Fibroblast of villous mesenchyme (primary cell): ENCODE measurements around the gene TMEM245. TPM values are rescaled to one million over a fixed set of nuclear protein-coding genes. Genes with fewer than 3 reads are reported as not detected.

Experiments used
- DNase-seq: peaks from one replicate; pipeline ENCODE4 v3.0.0-alpha.2; 2010; ENCODE audit warnings: low read depth
- H3K4me3 ChIP-seq: 2 replicates; pipeline ENCODE4 v1.5.1; 2011; ENCODE audit warnings: low read depth, mild to moderate bottlenecking, low read length
- total RNA-seq: library from RNA; depleted of rRNA; stranded (reverse); fragments of >200 nt; gene quantifications from 2 replicates; pipeline ENCODE4 v1.2.3, GENCODE V29; 2012
- TF ChIP-seq, protein P1 (sequence below): IDR thresholded peaks from 2 replicates; pipeline ENCODE4 v1.5.1; 2012; ENCODE audit warnings: low read depth, mild to moderate bottlenecking, low read length; ENCODE audit not compliant: insufficient read depth

TMEM245 gene
- total RNA-seq, 1 donor: 86.8 TPM

DNA sequence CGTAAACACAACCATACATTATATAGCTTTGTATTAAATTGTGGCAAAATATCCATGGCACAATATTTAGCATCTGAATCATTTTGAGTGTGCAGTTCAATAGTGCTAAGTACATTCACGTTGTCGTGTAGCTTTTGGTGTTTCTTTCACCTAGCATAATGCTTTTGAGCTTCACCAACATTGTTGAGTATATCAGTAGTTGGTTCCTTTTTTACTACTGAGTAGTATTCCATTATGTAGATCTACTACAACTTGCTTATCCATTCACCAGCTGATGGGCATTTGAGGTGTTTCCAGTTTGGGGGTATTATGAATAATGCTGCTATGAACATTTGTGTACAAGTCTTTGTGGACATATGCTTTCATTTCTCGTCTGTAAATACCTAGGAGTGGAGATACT is 79.2 kb downstream of the TMEM245 start:
- TF ChIP-seq, protein P1, sequence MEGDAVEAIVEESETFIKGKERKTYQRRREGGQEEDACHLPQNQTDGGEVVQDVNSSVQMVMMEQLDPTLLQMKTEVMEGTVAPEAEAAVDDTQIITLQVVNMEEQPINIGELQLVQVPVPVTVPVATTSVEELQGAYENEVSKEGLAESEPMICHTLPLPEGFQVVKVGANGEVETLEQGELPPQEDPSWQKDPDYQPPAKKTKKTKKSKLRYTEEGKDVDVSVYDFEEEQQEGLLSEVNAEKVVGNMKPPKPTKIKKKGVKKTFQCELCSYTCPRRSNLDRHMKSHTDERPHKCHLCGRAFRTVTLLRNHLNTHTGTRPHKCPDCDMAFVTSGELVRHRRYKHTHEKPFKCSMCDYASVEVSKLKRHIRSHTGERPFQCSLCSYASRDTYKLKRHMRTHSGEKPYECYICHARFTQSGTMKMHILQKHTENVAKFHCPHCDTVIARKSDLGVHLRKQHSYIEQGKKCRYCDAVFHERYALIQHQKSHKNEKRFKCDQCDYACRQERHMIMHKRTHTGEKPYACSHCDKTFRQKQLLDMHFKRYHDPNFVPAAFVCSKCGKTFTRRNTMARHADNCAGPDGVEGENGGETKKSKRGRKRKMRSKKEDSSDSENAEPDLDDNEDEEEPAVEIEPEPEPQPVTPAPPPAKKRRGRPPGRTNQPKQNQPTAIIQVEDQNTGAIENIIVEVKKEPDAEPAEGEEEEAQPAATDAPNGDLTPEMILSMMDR: no peak
- no peak for DNase-seq
- no peak overlapping the region for H3K4me3 ChIP-seq

DNA sequence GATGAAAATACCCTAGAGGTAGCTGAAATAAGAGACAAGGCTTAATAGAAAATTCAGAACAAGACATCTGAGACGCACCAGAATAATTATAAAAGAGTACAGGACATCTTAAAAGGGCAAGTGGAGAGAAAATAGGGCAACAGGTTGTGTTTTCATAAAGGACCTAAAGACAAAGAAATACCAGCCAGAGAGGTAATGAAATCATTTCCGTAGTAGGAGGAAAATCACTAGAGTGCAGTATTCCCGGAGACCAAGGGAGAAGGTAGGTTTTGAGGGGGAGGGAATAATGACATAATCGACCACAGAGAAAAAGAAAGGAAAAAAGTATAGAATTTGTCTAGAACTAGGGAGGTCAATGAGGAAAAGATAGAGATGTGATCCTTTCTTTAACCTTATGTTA is 80.2 kb downstream of the TMEM245 start:
- TF ChIP-seq, protein P1: no peak
- DNase-seq: no peak
- no peak overlapping the region for H3K4me3 ChIP-seq

DNA sequence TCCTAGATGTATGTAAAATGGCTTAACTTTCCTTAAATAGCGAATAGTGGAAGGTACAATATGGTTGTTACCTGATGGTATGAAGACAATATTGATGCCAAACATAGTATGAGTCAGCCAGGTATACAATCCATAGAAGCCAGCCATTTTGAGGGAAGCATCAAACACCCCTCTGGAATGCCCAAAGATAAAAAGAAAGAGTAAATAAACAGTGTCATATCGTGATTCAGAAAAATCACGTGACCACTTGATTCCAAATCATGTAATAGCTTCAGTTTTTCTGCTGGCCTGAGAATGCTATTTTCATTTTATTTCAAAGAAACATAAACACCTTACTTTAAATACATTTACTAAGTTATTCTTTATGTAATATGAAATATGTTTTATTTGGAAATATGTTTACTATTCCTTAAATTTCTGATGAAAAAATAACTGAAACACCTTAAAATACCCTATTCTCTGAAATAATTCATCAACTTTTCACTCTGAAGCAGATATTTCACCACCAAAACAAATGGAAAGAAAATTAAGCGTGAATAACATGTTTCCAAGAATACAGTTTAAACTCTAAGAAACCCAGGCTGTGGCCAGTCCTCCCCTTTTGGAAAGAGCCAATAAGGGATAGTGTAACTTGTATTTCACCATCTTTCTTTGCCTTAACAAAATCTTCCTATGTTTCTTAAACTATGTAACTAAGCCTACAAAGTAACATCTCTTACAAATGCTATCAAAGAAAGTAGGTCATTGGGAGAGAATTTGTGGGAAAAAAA is 81.6 kb downstream of the TMEM245 start:
- DNase-seq: no peak
- H3K4me3 ChIP-seq: no peak overlapping the region
- TF ChIP-seq, protein P1: no peak

DNA sequence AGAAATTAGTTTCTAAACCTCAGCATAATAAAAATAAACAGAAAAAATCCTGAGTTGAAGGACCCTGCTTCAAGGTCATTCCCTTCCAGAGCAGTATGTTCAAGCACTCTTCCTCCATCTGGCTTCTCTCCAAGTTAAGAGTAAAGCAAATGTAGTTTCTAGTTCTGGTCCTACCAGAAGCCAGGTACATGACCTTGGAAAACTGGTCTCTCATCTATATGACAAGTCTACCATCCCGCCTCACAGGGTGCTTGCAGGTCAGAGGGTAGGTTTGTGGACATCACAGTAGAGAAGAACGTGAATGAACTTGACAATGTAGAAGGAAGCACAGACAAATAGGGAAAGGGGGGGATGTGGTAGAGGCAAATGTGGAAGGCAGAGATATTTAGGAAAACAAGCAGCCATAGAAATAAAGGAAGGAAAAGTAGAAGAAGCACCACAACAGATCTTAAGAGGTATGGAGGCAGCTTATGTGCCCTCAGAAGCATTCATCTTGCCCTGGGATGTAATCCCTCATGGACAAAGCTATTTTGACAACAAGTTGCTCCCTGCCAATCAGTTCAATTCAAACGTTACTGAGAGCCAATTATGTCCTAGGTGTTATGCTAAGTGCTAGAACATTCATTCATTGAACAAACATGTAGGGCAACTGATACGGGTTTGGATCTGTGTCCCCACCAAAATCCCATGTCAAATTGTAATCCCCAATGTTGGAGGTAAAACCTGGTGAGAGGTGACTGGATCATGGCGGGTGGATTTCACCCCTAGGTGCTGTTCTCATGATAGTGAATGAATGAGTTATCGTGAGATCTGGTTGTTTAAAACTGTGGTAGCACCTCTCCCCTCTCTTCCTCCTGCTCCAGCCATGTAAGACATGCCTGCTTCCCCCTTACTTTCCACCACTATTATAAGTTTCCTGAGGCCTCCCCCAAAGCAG is 82.7 kb downstream of the TMEM245 start:
- no peak overlapping the region for H3K4me3 ChIP-seq
- no peak for DNase-seq
- TF ChIP-seq, protein P1: no peak

DNA sequence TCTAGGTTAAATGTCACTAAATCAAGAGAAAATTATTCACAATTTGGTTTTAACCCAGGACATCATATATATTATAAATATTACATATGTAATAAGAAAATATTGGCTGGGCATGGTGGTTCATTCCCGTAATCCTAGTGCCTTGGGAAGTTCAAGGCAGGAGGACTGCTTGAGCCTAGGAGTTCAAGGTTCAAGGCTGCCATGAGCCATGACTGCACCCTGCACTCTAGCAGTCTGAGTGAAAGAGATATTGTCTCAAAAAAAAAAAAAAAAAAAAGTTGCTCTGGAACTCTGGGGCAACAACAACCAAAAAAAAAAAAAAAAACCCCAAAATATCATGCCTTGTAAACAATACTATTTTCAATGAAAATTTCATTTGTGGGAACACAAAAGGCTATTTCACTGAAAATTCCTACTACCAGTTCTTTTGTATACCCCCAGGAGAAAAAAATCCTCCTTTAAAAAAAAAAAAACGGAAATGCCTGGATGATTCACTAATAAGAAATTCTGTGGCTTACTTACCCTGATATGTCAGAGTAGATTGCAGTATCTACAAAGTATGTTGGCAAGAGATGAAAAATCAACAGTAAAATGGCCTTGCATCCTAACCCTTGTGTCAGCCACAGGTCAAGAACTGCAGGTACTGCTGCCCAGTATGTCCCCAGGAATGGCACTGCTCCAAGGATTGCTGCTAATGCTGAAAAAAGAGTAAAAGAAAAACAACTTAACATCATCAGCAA is 83.9 kb downstream of the TMEM245 start:
- DNase-seq: peak; percentile 77
- H3K4me3 ChIP-seq: no peak overlapping the region
- TF ChIP-seq, protein P1: no peak

DNA sequence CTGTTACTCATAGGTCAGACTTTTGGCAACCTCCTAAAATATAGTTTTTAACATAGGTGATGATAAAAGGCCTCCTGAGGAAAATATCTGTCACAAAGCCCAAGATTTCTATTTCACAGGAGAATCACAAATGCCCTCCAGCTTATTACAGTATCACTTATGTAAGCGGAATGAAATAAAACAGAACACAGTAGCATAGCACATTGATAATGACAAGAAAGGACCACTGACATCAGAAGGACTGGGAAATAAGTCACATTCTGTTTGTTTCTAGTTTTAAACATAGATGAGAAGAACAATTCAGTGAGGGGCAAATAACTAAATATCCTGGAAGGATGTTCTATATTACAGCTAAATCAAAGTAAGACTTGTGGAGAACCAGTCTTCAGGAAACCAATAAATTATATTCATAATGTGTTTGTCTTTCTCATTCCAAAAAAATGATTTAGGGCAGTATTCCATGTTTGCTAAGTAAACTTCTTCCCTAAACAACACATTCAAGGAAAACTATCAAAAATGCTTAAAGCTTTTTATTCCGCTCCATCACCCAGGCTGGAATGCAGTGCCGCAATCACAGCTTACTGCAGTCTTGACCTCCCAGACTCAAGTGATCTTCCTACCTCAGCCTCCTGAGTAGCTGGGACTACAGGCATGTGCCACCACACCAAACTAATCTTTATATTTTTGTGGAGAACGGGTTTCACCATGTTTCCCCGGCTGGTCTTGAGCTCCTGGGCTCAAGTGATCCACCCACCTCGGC is 85.6 kb downstream of the TMEM245 start:
- no peak overlapping the region for H3K4me3 ChIP-seq
- TF ChIP-seq, protein P1: no peak
- DNase-seq: no peak
